Ovary (tissue), 9 donors: Measurements from ENCODE around the gene SLC7A10. TPM values are rescaled to one million over a fixed set of nuclear protein-coding genes. Genes with fewer than 3 reads are reported as not detected.

Experiments
- DNase-seq, 5 donors: peaks; one replicate each; pipeline ENCODE4 v3.0.0-alpha.2; 2019 to 2020
- H3K27ac ChIP-seq, 2 donors: fragments of 200-600 bp; one replicate each; pipeline versions ENCODE4 v1.5.1 to v1.8.0; 2019 to 2022
- H3K27me3 ChIP-seq: fragments of 200-600 bp; one replicate; pipeline ENCODE4 v1.8.0; 2022
- H3K36me3 ChIP-seq: fragments of 200-600 bp; sonication (generic); one replicate; pipeline ENCODE4 v1.5.1; 2019
- H3K4me1 ChIP-seq: one replicate; pipeline ENCODE4 v1.8.1; 2013; ENCODE audit warnings: mild to moderate bottlenecking, moderate library complexity; ENCODE audit not compliant: insufficient read depth
- H3K4me3 ChIP-seq: fragments of 200-600 bp; sonication (generic); one replicate; pipeline ENCODE4 v1.5.1; 2017
- H3K9me3 ChIP-seq, 2 donors: fragments of 200-600 bp in 1 of 2; sonication (generic) in 1 of 2; one replicate each; pipeline versions ENCODE4 v1.5.1 to v1.8.1; 2013 to 2019; ENCODE audit warnings: mild to moderate bottlenecking in 1 of 2, moderate library complexity in 1 of 2
- EP300 ChIP-seq: sonication (generic); formaldehyde crosslinking; IDR thresholded peaks from one replicate; pipeline ENCODE4 v1.6.1; 2017; ENCODE audit warnings: antibody characterized with exemption
- POLR2A ChIP-seq: fragments of 450-650 bp; IDR thresholded peaks from one replicate; pipeline ENCODE4 v1.6.1; 2017; ENCODE audit warnings: antibody characterized with exemption, mild to moderate bottlenecking, moderate library complexity
- WGBS, 3 donors: extraction: QIAGEN DNeasy Blood & Tissue Kit in 1 of 3; methylation state at CpG; one replicate each; pipeline versions ENCODE4 v1.1.5 to v1.1.7; 2013 to 2017; 5-methylcytosine and 5-hydroxymethylcytosine counted together
- intact Hi-C, 4 donors: fragments of 100-400 bp; cut with DNase I; formaldehyde crosslinking; loops; one replicate each; pipeline versions ENCODE4 v1.11.0 to v1.15.1; 2022 to 2023
- polyA plus RNA-seq, 2 donors: library from polyadenylated mRNA; stranded (reverse); fragments of 200-250 nt in 1 of 2; fragments of 350-450 nt in 1 of 2; fragmentation: Illumina TruSeq in 1 of 2; extraction: RNeasy Lipid Tissue Mini Kit (QIAGEN cat#74804) in 1 of 2; gene quantifications; one replicate each; pipeline ENCODE4 v1.2.3, GENCODE V29; 2013 to 2014
- total RNA-seq, 7 donors: library from RNA; depleted of rRNA in 2 of 7; stranded (reverse); fragments of >200 nt in 2 of 7; fragmentation: NEBNext Ultra II Directional in 3 of 7; extraction: Animal tissue kit (Norgen Biotek cat#: 25700) in 3 of 7; gene quantifications; one replicate each; pipeline versions ENCODE4 v1.1.0 to v1.2.4, GENCODE V29; 2016 to 2023
- TF ChIP-seq, protein P1 (sequence below), 3 donors: fragments of 450-650 bp in 2 of 3; fragments of 200-600 bp in 1 of 3; IDR thresholded peaks; one replicate each; pipeline versions ENCODE4 v1.5.1 to v1.8.0; 2016 to 2022; ENCODE audit warnings: antibody characterized with exemption in 3 of 3, mild to moderate bottlenecking in 1 of 3
- donor health status: DM: no; HTN: no; CAD: no; lungs with moderate emphysema.
- donor health status: DM: no; HTN: no; CAD: no.
- donor health status: Bipolar disorder and iron deficiency.
- donor health status: DM: yes; HTN: yes; CAD: no.
- donor health status: DM: no; HTN: no; CAD: no.
- donor health status: DM: yes; HTN: yes; CAD: no.

SLC7A10 gene
- total and polyA plus RNA-seq, 9 donors = not detected

DNA sequence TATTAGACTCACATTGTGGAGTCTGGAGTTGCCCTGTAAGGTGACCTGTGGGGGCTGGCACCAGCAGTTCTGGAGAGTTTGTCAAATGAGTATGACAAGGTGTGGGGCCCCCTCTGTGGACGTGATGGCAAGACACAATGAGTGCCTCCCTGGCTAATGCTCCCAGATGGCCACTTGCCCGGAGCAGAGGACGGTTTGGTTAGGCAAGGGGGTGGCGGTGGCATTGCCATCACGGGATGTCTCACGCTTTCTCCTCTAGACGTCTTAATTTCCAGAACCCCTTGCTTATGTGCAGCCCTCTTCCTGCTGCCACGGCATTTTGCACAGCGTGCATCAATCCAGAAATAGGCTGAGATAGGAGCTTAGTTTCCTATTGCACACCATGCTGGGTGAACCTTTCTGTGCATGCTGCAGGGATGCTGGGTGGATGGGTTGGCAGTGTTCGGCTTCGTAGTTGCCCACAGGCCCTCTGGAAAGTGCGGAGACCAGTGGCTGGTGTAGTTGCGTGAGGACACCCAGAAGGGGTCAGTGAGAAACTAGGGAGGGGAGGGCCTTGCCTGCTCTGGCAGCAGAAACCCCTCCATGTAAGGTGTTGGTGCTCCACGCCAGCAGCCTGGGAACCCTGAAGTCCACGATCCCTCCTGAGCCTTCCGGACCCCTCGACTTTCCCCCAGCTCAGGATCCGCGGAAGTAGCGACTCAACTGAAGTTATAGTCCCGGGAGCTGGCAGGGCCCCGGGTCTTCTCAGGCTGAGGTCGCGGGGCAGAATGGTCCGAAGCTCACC is 49.6 kb downstream of the SLC7A10 start:
- WGBS, 3 donors = 8 to 12% (median 9%) methylated on average over 23 to 25 of the region's 25 CpGs
- peaks cover 7% of the 10 kb centered on the region for H3K4me1 ChIP-seq
- DNase-seq = peak in 4 of 5 donors; percentile 29 to 49 (median 46)
- no peaks in the 10 kb centered on the region for H3K9me3 ChIP-seq
- no peaks in the 10 kb centered on the region for H3K36me3 ChIP-seq
- TF ChIP-seq EP300 = no peak
- TF ChIP-seq, protein P1, sequence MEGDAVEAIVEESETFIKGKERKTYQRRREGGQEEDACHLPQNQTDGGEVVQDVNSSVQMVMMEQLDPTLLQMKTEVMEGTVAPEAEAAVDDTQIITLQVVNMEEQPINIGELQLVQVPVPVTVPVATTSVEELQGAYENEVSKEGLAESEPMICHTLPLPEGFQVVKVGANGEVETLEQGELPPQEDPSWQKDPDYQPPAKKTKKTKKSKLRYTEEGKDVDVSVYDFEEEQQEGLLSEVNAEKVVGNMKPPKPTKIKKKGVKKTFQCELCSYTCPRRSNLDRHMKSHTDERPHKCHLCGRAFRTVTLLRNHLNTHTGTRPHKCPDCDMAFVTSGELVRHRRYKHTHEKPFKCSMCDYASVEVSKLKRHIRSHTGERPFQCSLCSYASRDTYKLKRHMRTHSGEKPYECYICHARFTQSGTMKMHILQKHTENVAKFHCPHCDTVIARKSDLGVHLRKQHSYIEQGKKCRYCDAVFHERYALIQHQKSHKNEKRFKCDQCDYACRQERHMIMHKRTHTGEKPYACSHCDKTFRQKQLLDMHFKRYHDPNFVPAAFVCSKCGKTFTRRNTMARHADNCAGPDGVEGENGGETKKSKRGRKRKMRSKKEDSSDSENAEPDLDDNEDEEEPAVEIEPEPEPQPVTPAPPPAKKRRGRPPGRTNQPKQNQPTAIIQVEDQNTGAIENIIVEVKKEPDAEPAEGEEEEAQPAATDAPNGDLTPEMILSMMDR (IDR thresholded peaks at IDR 0.05) = no peak
- TF ChIP-seq POLR2A = no peak
- peak overlapping the region; percentile 23 to 90 for H3K27ac ChIP-seq
- no peaks in the 10 kb centered on the region for H3K27me3 ChIP-seq
- intact Hi-C loops = no loop called here
- H3K4me3 ChIP-seq = peak overlapping the region; percentile 67

DNA sequence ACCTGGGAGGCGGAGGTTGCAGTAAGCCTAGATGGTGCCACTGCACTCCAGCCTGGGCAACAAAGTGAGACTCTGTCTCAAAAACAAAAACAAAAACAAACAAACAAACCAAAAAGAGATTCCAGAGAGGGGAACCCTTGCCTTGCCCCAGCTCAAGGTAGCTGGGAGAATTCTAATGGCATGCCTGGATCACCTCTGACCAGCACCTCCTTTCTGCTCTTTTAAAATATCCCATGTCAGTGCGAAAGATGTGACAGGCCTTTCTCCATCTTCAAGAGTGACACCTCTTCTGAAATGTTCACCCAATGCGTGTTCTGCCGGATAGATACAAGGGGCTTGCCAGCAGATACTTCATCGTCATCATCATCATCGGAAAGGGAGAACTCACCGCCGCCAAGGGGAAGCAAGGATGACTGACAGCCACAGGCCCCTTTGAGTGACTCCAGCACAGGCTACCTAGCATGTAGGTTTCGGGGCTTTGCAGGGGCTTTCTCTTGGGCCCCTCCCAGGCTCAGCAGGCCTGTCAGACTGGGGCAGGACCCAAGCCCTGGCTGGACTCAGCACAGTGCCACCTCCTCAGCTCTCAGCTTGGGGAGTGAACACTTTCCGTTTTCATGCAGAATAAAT is 50.4 kb downstream of the SLC7A10 start:
- Histone ChIP-seq H3K4me3 (no peak overlapping the region), H3K27me3 (no peaks in the 10 kb centered on the region), H3K36me3 (no peaks in the 10 kb centered on the region), H3K27ac (no peak overlapping the region), H3K9me3 (no peaks in the 10 kb centered on the region), H3K4me1 (peaks cover 7% of the 10 kb centered on the region)
- intact Hi-C loops = no loop called here
- DNase-seq = no peak
- WGBS, 3 donors = 91 to 92% (median 91%) methylated on average over 10 of the region's 10 CpGs
- TF ChIP-seq, protein P1 (IDR thresholded peaks at IDR 0.05) = no peak
- TF ChIP-seq EP300 = no peak
- no peak for TF ChIP-seq POLR2A

DNA sequence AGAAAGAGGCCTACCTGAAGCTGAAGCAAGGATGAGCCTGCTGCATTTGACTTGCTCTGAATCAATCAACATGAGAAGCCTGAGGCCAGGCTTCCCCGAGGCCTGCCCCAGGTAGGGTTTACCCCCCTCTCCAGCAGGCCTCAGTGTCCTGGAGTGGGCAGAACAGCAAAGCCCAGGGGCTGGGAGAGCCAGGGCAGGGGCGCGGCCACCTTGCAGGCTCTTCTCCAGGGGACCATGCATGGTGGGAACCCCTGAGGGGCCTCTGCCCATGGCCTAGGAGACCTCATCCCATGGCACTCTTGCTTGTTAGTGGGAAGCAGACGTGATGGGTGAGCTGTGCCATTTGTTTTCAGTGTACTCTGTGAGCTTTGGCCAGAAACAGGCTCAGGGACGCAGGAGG is 51.5 kb downstream of the SLC7A10 start:
- no peak for TF ChIP-seq POLR2A
- TF ChIP-seq, protein P1 (IDR thresholded peaks at IDR 0.05) = no peak
- TF ChIP-seq EP300 = no peak
- H3K4me3 ChIP-seq = no peak overlapping the region
- intact Hi-C loops = no loop called here
- no peaks in the 10 kb centered on the region for H3K27me3 ChIP-seq
- no peaks in the 10 kb centered on the region for H3K36me3 ChIP-seq
- peaks cover 7% of the 10 kb centered on the region for H3K4me1 ChIP-seq
- no peak for DNase-seq
- WGBS, 3 donors = 69 to 89% (median 73%) methylated on average over 5 of the region's 5 CpGs
- no peaks in the 10 kb centered on the region for H3K9me3 ChIP-seq
- no peak overlapping the region for H3K27ac ChIP-seq

DNA sequence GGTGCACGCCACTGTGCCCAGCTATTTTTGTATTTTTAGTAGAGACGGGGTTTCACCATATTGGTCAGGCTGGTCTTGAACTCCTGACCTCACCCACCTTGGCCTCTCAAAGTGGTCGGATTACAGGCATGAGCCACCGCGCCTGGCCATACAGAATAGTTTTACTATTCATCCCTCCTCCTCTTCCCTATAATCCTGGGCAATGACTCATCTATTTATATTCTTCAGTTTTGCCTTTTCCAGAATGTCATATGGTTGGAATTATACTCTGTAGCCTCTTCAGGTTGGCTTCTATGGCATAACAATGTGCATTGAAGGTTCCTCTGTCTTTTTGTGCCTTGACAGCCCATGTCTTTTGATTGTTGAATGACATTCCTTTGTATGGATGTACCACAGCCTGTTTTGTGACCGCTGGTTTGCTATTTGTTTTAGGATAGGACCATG is 53.7 kb downstream of the SLC7A10 start:
- H3K4me3 ChIP-seq = no peak overlapping the region
- intact Hi-C loops = no loop called here
- 87 to 88% (median 88%) methylated on average over 6 of the region's 6 CpGs for WGBS, 3 donors

More for the DNA sequence above, 53.7 kb downstream of the SLC7A10 start:
- H3K4me1 ChIP-seq = peaks cover 7% of the 10 kb centered on the region
- no peaks in the 10 kb centered on the region for H3K36me3 ChIP-seq
- no peaks in the 10 kb centered on the region for H3K9me3 ChIP-seq
- DNase-seq = no peak
- H3K27me3 ChIP-seq = no peaks in the 10 kb centered on the region
- TF ChIP-seq POLR2A = no peak
- no peak for TF ChIP-seq EP300
- TF ChIP-seq, protein P1 (IDR thresholded peaks at IDR 0.05) = no peak
- no peak overlapping the region for H3K27ac ChIP-seq
